Tongue (tissue), 2 donors: ENCODE data around the gene LRRN1. TPM values are rescaled to one million over a fixed set of nuclear protein-coding genes. Genes with fewer than 3 reads are reported as not detected.

ENCODE experiments used
- DNase-seq: peaks from one replicate; pipeline ENCODE4 v3.0.0-alpha.2; 2015
- total RNA-seq: library from RNA; depleted of rRNA; stranded (reverse); fragments of >200 nt; gene quantifications from one replicate; pipeline ENCODE4 v1.2.3, GENCODE V29; 2014

Gene LRRN1
- 48.5 TPM for total RNA-seq

- DNase-seq = peak; percentile 95
These were observed at the start of gene LRRN1 for GRCh38 chr3:3799173-3800079. LRRN1 (plus strand) TSS chr3:3799431; CDS start chr3:3844642, 45,211 bp downstream.

GRCh38 chr3:3753416-3753815 lies 45.8 kb upstream of the LRRN1 start:
- DNase-seq = no peak

- peak; percentile 81 for DNase-seq
These were observed 33.6 kb upstream of the LRRN1 start for GRCh38 chr3:3765661-3766060.

GRCh38 chr3:3766140-3766539 lies 33.1 kb upstream of the LRRN1 start:
- DNase-seq = peak; percentile 45

GRCh38 chr3:3771094-3771493 lies 28.1 kb upstream of the LRRN1 start:
- DNase-seq = no peak

- DNase-seq = peak; percentile 73
These were observed 27.7 kb upstream of the LRRN1 start for GRCh38 chr3:3771567-3771966.

GRCh38 chr3:3772338-3772737 lies 26.9 kb upstream of the LRRN1 start:
- DNase-seq = no peak

- peak; percentile 53 for DNase-seq
These were observed 26.3 kb upstream of the LRRN1 start for GRCh38 chr3:3772920-3773319.

GRCh38 chr3:3776607-3777006 lies 22.6 kb upstream of the LRRN1 start:
- DNase-seq = no peak

GRCh38 chr3:3778216-3778615 lies 21.0 kb upstream of the LRRN1 start:
- no peak for DNase-seq

GRCh38 chr3:3778641-3779270 lies 20.5 kb upstream of the LRRN1 start:
- no peak for DNase-seq

GRCh38 chr3:3782457-3782856 lies 16.8 kb upstream of the LRRN1 start:
- no peak for DNase-seq

- DNase-seq = peak; percentile 60
These were observed 16.0 kb upstream of the LRRN1 start for GRCh38 chr3:3783210-3783609.

- no peak for DNase-seq
These were observed 15.5 kb upstream of the LRRN1 start for GRCh38 chr3:3783696-3784095.

GRCh38 chr3:3792391-3792790 lies 6.8 kb upstream of the LRRN1 start:
- no peak for DNase-seq

- peak; percentile 83 for DNase-seq
These were observed 559 bp upstream of the LRRN1 start for GRCh38 chr3:3798631-3799113.

- DNase-seq = peak; percentile 68
These were observed 837 bp downstream of the LRRN1 start for GRCh38 chr3:3800080-3800455.

- peak; percentile 45 for DNase-seq
These were observed 1.7 kb downstream of the LRRN1 start for GRCh38 chr3:3800685-3801493.

GRCh38 chr3:3801494-3801841 lies 2.2 kb downstream of the LRRN1 start:
- DNase-seq = no peak

- peak; percentile 55 for DNase-seq
These were observed 2.8 kb downstream of the LRRN1 start for GRCh38 chr3:3802046-3802445.

GRCh38 chr3:3804560-3804959 lies 5.3 kb downstream of the LRRN1 start:
- DNase-seq = no peak

GRCh38 chr3:3806092-3806491 lies 6.9 kb downstream of the LRRN1 start:
- DNase-seq = peak; percentile 40

GRCh38 chr3:3806856-3807255 lies 7.6 kb downstream of the LRRN1 start:
- DNase-seq = no peak
